Kidney epithelial cell (primary cell): Measurements from ENCODE around the gene KDELR3. TPM values are rescaled to one million over a fixed set of nuclear protein-coding genes. Genes with fewer than 3 reads are reported as not detected.

Experiments
- DNase-seq: peaks from one replicate; pipeline ENCODE4 v3.0.0-alpha.2; 2010; ENCODE audit warnings: low read depth
- H3K27me3 ChIP-seq: 2 replicates; pipeline ENCODE4 v1.6.0; 2011; ENCODE audit warnings: low read length; ENCODE audit not compliant: control insufficient read depth, insufficient read depth
- H3K36me3 ChIP-seq: 2 replicates; pipeline ENCODE4 v1.5.1; 2011; ENCODE audit warnings: low read length; ENCODE audit not compliant: control insufficient read depth, insufficient read depth
- H3K4me3 ChIP-seq: 2 replicates; pipeline ENCODE4 v1.5.1; 2011; ENCODE audit warnings: low read depth, mild to moderate bottlenecking, control low read depth, low read length
- CTCF ChIP-seq: IDR thresholded peaks from 2 replicates; pipeline ENCODE4 v1.5.1; 2011; ENCODE audit warnings: mild to moderate bottlenecking, moderate library complexity, low read length, control low read depth, inconsistent platforms; ENCODE audit not compliant: insufficient read depth, poor library complexity, severe bottlenecking
- total RNA-seq: library from RNA; depleted of rRNA; stranded (reverse); fragments of >200 nt; gene quantifications from 2 replicates; pipeline ENCODE4 v1.2.3, GENCODE V29; 2015

The KDELR3 gene
- total RNA-seq, 1 donor from 2014 or later = 17.0 TPM

- H3K36me3 ChIP-seq = no peaks in the 10 kb centered on the region
- DNase-seq = no peak
- H3K27me3 ChIP-seq = peaks cover 6% of the 10 kb centered on the region
- no peak overlapping the region for H3K4me3 ChIP-seq
- no peak for TF ChIP-seq CTCF
Measured at GRCh38 chr22:38427940-38428339, 40.0 kb upstream of the KDELR3 start.

- no peak overlapping the region for H3K4me3 ChIP-seq
Measured at GRCh38 chr22:38428714-38429113, 39.2 kb upstream of the KDELR3 start.

GRCh38 chr22:38429499-38430068 is 38.3 kb upstream of the KDELR3 start:
- DNase-seq = no peak
- Histone ChIP-seq H3K27me3 (peaks cover 10% of the 10 kb centered on the region), H3K4me3 (no peak overlapping the region), H3K36me3 (no peaks in the 10 kb centered on the region)
- TF ChIP-seq CTCF = no peak

More at GRCh38 chr22:38428714-38429113, 39.2 kb upstream of the KDELR3 start:
- peaks cover 8% of the 10 kb centered on the region for H3K27me3 ChIP-seq
- DNase-seq = no peak
- H3K36me3 ChIP-seq = no peaks in the 10 kb centered on the region
- no peak for TF ChIP-seq CTCF

- Histone ChIP-seq H3K4me3 (no peak overlapping the region), H3K27me3 (peaks cover 13% of the 10 kb centered on the region), H3K36me3 (no peaks in the 10 kb centered on the region)
- DNase-seq = no peak
- TF ChIP-seq CTCF = no peak
Measured at GRCh38 chr22:38431266-38432010, 36.5 kb upstream of the KDELR3 start.

GRCh38 chr22:38432264-38432663 is 35.6 kb upstream of the KDELR3 start:
- H3K36me3 ChIP-seq = no peaks in the 10 kb centered on the region
- no peak for DNase-seq
- H3K4me3 ChIP-seq = no peak overlapping the region
- TF ChIP-seq CTCF = no peak
- peaks cover 17% of the 10 kb centered on the region for H3K27me3 ChIP-seq
